HK-2 (cell line): ENCODE data around the gene EMX1.

Source experiments
- DNase-seq: peaks from one replicate; pipeline ENCODE4 v3.0.0-alpha.2; 2018; ENCODE audit not compliant: unreplicated experiment

The EMX1 gene

DNA sequence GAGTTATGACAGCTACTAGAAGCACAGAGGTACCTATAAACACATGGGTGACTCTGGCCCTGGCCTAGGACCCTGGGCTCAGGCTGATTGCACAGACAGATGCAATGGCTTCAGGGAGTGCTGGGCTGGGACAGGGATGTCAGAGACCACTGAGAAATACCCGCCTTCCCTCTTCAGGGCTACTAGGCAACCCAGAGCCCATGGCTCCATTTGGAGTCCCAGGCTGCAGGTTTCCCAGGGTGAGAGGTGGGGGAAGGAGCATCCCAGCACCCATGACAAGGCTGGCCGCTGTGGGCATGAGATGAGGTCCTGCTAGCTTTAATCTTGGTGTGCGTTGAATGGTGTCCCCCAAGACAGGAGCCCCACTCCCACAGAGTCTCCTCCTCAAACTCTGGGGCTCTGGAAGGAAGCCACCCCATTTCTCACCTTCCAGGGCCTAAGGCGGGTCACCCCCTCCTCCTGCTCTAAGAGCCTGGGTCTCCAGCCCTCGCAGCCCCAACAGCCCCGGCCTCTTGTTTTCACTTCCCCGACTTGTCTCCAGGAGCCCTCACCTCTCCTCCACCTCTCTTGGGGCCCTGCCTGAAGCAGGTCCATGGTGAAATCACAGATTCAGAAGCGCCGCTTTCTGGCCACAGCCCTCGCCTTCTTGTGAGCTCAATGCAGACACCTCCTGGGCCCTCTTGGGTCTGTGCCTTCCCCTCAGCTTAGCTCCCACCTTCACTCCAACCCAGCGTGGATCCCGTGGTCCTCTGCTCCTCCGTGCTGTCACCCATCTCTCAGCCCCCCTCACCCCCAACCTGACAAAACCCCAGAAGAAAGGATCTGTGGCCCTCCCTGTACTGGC lies 41.4 kb downstream of the EMX1 start:
- DNase-seq = no peak

DNA sequence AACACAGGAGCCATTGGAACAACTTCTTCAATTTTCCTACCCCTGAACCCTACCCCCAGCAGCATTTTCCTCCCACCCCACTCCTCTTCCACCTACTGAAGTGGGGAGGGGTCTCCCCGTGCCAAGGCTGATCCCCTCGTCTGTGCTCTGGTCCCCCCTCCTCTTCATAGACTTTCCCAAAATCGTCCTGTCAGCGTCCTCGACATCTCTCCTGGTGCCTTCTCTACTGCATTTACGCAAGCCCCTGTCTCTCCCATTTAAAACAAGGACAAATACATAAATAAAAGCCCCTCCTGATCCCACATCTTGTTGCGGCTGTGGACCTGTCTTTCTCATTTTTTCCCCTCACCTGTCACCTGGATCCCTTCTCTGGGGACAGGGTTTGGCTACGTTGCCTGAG lies 42.2 kb downstream of the EMX1 start:
- no peak for DNase-seq

DNA sequence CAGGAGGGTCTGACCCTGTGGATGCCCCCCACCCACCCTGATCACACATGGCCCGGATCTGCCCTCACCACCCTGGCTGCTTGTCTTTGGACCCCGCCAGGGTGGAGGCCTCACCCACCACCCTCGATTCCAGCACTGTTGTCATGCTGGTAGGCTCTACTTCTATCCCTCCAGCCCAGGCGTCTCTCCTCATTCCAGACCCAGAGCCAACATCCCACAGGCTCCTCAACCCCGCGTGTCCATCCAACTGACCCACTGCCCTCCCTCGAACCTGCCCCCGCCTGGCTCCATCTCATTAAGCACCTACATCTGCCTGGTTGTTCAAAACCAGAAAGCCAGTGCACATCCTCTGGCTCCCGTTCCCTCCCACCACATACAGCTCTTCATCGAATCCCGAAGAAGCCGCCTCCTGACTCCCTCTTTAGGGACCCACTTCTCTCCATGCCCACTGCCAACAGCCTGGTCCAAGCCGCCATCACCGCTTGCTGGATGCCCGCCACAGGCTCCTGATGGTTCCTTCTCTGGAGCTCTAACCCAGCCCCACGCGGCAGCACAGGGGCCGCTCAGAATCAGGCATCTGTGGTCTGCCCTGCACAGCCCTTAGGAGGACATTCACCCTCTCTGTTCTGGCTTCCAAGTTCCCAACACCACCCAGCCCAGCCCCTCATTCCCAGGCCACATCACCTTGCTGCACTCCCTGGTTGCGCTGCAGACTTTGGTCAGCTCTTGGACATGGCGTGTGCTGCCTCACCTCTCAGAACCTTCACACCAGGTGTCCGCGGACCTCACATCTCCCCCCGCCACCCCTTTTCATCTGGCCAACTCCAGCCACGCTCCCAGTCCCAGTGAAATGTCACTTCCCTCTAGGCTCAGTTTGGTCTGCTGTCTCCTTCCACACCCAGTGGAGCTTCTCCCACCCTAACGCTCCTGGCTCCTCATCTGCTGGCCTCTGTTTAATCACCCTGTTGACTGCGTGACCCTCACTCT lies 43.0 kb downstream of the EMX1 start:
- DNase-seq = no peak

DNA sequence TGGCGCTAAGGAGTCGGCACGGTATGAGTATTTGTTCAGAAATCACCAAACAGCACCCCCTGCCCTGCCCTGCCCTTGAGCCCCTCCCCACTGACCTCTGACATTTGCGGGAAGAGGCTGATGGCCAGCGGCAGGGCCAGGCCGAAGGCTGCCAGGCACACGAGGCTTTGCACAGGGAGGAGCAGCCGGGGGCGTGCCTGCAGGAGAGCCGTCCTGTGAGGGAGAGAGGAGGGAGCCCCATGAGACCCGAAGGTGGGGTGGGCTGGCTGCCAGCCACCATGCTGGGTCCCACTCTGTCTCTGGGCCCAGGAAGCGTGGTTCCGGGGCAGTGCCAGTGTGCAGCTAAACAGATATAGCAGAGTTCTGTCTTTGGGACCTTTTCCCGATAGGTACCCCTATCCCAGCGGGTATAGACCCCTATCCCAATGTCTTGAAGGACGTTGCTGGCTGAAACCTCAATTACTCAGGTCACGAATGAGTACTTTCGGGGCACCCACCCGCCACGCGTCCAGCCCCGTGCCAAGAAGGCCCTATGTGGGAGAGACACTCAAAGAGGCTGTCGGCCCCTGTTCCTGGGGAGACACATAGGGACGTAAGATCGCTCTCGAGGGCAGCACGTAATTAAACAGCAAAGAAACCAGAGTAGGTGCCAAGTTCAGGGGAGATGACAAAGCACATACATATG lies 43.9 kb downstream of the EMX1 start:
- no peak for DNase-seq

DNA sequence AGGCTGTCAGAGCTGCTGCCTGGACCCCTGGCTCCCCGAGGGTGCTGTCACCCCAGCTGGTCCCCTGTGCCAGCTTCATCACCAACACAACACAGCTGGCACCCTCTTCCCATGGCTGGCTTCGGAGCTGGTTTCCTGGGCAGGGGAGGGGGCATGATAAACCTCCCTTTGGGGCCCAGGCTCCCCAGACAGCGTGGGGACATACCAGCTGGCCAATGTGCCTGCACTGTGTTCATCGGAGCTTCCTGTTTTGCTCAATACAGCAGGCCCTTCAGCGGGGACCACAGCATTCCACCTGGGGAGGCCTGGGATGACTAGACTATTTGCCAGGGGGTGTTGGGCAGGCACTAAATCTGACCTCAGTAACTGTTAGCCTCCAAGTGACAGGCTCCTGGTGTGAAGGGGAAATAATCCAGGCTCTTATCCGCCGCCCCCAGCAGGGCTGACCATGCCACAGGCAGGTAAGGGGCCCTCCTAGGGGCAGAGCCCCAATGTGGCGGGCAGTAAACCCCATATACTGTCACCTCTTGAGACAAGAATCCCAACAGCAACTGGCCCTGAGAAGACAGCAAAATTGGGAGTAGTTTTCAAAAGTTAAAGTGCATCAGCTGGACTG lies 44.6 kb downstream of the EMX1 start:
- DNase-seq = peak; percentile 42

DNA sequence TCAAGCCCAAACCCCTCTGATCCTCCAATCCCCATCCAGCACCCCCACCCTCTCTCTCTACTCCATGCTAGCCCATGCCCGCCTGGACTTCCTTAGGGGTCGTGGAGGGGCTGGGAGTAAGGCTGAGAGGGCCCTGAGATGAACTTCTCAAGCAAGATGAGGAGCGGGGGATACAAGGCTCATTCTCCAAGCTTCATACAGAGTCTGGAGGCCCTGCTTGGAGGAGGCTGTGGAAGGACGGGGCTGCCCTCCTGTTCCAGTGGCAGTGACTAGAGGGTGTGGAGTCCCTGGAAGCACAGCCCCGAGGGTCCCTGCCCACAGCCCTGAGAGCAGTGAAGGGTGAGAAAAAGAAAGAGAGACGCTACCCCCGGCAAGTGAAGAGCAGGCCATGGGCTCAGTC lies 45.6 kb downstream of the EMX1 start:
- no peak for DNase-seq

DNA sequence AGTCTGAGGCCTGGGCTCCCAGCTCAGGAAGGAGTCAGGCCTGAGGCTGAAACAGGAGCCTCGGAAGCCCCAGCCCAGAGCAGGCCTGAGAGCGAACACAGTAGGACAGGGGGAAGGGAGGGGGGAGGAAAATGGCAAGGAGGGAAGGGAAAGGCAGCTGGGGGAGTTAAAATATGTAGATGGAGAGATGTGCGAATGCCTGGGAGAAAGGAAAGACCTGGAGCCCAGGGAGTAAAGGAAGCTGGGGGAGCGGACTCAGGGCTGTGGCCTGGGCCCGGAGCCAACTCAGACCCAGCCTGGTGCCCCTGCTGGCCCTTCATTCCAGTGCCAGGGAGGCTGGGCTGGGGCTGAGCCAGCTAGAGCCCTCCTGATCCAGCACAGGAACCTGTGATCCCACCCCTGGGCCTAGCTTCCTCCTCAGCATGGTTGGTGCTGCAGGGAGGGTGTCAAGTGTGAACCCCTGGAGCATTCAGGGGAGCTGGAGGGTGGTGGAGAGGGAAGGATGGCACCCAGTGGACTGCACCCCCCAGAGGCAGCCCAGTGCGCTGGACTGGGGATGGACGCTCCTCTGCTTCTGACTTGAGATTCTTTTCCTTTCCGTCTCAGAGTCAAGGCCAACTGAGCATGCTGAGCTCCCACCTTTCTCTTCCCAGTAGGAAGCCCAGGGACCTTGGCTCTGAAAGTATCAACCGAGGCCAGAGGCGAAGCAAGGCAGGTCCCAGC lies 46.3 kb downstream of the EMX1 start:
- no peak for DNase-seq

DNA sequence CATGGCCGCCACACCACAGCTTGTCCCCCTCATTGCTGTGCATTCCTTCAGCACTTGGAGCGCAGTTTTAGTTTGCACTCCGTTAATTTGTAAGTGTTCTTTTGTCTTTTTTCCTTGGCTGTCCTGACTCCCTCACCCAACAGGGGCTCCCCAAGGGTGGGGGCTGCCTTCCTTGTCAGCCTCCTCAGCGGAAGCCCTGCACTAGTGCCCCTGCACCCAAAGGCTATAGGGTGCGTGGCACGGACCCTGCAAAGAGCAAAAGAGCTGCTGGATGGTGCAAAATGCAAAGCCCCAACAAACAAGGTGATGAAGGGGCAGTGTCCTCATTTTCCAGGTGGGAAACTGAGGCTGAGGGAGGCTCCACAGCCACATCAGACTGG lies 46.8 kb downstream of the EMX1 start:
- DNase-seq = no peak

DNA sequence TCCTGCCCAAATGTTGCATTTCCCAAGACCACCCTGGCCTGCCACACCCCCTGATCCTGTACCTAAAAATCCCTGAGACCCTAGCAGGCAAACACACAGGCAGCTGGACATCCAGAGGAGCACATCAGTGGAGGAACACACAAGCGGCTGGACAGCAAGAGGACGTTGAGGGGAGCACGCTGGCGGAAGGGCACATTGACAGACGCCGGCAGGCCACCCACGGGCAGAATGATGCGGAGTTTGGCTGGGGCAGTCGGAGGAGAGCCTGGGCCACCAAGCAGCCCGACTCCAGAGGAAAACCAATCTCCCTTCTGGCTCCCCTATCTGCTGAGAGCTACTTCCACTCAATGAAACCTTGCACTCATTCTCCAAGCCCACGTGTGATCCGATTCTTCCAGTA lies 47.7 kb downstream of the EMX1 start:
- no peak for DNase-seq

DNA sequence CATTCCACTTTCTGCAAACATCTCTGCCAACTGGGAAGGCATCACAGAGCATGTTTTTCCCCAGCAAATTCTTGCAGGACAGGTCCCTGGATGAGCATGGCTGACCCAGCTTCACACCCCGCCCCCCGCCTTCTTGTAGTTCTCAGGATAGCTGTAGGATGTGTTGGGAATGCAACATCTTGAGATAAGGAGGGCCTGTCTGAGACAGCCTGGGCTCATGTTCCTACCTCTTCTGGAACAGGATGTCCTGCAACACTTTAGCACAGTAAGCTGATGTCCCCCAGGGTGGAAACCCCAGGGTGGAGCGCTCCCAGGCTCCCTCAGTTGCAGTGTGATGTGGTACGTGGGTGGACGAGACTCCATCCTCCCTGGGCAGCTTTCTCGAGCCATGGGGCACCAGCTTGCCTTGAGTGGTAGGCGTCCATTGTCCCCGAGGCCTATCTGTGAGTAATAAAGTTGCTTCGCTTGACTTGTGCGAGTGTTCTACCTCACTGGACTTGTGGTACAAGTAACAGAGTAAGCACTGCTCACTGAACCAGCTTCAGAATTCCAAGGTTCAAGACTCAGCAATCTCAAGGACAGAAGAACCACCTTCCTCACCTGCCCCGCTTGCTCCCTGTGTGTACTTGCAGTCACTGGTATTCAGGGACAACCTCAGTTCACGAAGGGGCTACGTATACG lies 48.6 kb downstream of the EMX1 start:
- DNase-seq = peak; percentile 55

DNA sequence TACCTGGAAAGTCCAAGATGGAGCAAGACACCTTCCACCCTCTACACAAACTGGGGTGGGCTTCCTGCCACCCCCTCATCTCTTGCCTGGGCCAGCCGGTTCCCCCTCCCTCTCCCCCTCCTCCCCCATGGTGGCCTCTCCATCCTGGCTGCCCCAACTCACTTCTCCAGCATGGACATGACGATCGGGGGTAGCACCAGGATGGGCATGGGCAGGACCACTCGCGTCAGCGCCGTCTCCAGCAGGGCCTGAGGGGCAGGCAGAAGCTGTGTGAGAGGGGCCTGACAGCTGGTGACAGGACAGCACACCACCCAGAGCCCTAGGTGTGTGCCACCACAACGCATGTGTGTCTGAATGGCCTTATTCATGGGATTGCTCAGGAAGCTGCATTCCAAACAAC lies 51.0 kb downstream of the EMX1 start:
- no peak for DNase-seq

DNA sequence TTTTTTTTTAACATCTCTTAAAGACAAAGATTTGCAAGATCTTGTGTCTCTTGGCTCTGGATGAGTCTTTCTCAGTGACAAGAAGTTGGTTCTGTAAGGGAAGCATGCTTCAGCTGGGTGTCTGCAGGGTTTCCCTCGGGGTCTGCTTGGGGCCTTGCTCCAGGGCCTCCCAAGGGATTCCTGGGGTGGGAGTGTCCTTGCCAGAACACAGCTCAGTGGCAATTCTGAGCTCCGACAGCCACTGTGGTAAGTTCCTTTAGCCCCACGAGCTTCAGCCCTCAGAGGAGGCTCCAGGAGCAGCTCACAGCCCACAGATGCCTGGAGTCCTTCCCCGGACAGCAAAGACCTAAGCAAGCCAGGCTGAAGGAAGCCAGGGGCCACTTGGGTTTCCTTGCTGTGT lies 52.4 kb downstream of the EMX1 start:
- no peak for DNase-seq

DNA sequence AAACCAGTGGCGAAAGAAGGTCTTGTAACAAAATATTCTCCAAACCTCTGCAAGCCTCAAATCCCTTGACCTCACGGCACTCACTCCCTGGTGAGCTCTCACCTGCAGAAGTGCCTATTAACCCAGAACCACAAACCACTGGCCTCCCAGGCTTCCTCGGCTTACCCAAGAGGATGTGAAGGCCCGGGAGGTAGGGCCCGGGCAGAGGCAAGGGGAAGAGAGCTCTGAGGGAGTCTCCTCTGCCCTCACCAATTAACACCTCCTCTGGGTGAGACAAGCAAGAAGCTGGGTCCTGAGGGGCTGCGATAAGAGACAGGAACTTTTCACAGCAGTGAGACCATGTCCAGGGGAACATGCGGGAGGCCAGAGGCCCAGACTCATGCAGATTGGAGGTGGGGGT lies 53.7 kb downstream of the EMX1 start:
- DNase-seq = no peak

DNA sequence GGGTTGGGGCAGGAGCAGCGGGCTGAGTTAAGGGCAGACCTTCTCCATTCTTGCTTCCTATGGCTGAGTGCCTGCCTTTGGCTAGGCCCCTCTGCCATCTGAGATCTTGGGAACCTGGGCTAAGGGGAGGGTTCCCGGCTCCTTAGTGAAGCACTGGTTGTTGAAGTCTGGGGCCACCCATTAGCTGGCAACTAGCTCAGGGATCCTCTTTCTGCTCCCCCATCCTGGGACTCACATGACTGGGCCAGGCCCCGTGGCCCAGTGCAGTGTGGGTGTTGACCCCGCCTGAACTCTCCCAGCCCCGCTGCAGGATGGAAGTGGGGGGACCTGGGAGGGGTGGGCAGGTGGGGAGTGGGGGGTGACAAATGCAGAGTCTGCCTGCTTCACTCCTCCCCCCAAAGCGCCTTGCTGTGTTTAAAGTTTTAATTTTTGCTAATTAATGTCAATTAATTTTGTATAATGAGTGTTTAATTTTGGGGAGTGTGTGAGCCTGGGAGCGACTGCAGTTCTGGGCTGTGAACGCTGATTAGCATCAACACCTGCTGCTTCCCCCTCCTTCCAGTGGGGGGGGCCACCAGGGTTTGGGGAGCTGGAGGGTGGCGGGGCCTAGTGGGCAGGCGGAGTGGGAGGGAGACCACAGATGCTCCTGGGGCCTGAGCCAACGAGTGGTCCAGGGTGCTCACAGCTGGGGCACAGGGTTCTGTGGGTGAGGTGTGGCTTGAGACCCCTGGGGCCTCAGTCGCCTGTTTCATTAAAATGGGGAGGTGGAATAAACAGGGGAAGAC lies 55.2 kb downstream of the EMX1 start:
- no peak for DNase-seq

DNA sequence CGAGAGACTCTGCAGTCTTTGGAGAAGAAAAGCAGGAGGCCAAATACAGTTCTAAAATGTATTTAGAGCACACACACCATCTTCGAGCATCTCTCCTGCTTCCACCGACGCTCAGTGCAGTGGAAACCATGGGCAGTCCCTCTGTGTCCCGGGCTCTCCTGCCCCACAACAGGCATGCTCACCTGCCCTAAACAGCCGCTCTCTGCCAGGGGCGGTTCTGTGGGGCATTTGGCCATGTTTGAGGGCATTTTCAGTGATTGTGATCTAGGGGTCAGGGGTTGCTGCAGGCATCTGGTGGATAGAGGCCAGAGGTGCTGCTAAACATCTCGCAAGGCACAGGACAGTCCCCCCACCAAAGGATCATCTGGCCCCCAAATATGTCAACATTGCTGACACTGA lies 55.8 kb downstream of the EMX1 start:
- no peak for DNase-seq

DNA sequence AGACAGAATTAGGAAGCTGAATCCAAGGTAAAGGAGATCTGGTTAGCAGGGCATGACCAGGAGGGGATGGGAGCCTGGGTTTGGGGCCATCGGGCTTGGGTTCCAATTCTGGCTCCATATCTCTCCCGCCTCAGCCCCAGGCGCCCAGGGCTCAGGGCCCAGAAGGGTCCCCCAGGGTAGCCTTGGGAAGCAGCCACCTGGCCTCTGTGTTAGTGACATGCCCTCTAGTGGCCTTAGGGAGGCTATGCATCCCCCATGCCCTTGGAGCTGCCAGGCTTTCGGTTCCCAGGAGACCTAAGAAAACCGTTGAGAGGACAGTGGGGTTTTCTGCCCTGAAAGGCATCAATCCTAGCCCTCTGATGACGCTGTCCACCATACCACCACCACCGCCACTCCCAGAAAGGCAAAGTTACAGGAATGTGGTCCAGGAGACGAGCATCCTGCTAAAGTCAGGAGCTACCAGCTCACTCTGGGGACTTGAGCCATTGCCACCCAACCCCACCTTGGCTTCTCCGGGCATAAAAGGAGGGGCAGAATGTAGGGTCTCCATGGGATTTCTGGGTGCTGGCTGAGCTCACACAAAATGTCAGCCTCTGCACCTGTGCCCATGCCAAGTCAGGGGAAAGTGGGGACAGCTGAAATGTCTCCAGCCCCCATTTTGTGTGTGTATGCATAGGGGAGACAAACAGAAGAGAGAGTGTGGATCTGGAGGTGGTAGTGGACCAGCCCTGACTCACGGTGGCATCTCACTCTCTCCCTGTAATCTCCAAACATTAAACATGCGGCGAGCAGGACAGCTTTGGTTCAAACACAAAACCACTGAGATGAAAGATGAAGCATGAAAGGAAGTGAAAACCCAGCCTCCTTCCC lies 56.5 kb downstream of the EMX1 start:
- DNase-seq = peak; percentile 54

DNA sequence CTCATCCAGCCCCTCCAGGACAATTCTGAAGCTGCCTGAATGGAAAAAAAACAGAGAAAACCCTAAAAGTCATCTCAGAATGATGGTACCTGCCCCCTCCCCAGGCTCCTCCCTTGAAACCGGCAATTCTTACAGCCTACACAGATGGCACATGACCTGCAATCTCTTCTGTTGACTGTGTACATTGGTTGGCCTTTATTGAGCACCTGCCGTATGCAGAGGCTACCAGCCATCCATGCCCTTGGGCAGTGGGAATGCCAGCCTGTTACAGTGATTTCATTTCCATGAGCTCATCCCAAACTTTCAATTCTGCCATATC lies 57.1 kb downstream of the EMX1 start:
- DNase-seq = no peak

DNA sequence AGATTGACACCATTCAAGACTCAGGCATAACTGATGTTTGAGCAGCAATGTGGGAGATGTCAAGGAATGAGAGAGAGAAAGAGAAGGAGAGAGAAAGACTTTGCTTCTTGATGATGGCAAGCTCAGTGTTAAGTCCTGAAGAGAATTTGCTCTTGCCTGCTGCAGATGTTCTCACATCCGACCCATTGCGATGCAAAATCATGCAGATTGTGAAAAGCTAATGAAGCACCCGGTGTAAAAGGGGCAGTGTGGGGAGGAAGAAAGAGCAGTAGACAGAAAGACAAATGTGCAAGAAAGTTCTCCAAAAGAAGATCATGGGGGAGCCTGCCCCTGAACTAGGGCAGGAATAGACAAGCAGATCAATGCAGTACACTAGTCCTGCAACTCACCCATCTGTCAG lies 57.7 kb downstream of the EMX1 start:
- DNase-seq = no peak

DNA sequence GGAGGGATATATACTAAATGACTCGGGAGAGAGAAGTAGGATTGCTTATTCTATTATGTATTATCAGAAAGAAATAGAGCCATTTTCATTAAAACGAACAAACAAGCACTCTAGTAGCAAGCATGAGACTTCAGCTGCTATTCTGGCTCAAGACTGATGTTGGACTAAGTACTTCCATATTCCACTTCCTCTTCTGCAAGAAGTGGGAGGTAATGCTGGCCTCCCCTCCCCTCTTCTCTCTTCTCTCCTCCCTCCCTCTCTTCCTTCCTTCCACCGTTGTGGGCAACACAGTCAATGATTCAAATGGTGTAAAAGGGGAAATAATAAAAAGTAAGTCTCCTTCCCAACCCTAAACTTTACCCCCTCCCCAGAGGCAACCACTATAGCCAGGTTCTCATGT lies 62.6 kb downstream of the EMX1 start:
- no peak for DNase-seq
